NT2/D1 (cell line): Measurements from ENCODE around the gene GARIN5B.

Source experiments
- SUZ12 ChIP-seq: IDR thresholded peaks from 2 replicates; pipeline ENCODE4 v1.6.1; 2011; ENCODE audit not compliant: insufficient read length, insufficient read depth; ENCODE audit errors: extremely low read depth
- YY1 ChIP-seq: IDR thresholded peaks from 2 replicates; pipeline ENCODE4 v1.6.1; 2011; ENCODE audit not compliant: insufficient read length, insufficient read depth
- ZNF274 ChIP-seq: IDR thresholded peaks from 2 replicates; pipeline ENCODE4 v1.6.1; 2011; ENCODE audit warnings: mild to moderate bottlenecking, low read depth, low read length

DNA sequence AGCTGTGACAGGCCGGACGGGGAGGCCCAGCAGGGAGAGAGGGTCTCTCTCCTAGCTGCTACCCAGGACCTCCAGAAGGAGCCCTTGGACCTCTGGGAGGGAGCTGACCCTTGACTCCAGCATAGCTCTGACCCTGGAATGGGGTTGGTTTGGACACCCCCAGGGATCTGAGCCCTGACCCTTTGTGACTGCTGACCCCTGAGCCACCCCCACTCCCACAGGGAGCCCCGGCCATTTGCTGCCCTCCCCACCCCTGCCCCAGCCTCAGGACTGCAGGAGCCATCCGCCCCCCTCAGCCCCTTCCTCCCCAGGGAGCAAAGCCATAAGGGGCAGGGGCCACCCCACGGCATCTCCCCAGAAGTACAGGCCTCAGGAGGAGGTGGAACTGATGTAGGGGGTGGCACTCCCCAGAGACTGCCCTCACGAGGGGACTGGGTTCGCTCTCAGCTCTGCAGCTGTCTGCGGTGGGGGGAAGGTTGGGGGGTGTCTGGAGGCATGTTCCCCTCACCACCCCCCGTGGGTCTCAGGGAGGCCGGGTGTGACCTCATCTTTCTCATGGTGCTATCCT lies 15.5 kb downstream of the GARIN5B start:
- TF ChIP-seq ZNF274 (no peak), YY1 (no peak), SUZ12 (no peak)
